Measurements from ENCODE around the gene TBATA. TPM values are rescaled to one million over a fixed set of nuclear protein-coding genes. Genes with fewer than 3 reads are reported as not detected.

The TBATA gene
- polyA plus RNA-seq, 3 donors: not detected

DNA sequence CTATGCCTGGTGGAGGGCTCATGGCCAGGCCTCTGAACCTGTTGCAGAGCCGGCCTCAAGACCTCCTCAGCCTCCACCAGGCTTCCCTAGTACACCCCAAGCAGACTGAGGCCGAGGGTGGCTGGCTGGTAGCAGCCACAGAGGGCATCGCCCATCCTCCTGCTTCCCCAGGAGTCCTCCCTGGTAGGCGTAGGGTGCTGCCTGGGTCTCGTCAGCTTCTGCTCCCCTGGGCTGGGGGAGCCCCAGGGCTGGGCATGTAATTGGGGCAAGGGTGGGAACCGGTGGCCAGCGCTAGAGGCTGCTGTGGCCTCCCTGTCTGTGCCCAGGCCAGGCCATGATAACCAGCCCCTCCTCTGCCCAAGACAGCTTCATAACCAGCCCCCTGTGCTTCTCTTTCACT lies 32.6 kb downstream of the TBATA start:
- peaks cover 5% of the 10 kb centered on the region for H3K4me1 Mint-ChIP-seq
- no peak overlapping the region for H3K4me3 ChIP-seq (replicated peaks in 1 of 3; ENCODE audit: low read depth in 2 of 3, low read length in 3 of 3)
- H3K27me3 Mint-ChIP-seq (ENCODE audit: low read depth in 3 of 3): peaks cover 0 to 6% (median 2%) of the 10 kb centered on the region in 3 donors
- no peaks in the 10 kb centered on the region for H3K27me3 ChIP-seq (ENCODE audit: control insufficient read depth in 2 of 2, insufficient read depth in 2 of 2, low read length in 2 of 2)
- intact Hi-C loops (cut with micrococcal nuclease): no loop called here
- 93% methylated on average over 3 of the region's 7 CpGs for WGBS (ENCODE audit: insufficient coverage)
- TF ChIP-seq, protein P1, sequence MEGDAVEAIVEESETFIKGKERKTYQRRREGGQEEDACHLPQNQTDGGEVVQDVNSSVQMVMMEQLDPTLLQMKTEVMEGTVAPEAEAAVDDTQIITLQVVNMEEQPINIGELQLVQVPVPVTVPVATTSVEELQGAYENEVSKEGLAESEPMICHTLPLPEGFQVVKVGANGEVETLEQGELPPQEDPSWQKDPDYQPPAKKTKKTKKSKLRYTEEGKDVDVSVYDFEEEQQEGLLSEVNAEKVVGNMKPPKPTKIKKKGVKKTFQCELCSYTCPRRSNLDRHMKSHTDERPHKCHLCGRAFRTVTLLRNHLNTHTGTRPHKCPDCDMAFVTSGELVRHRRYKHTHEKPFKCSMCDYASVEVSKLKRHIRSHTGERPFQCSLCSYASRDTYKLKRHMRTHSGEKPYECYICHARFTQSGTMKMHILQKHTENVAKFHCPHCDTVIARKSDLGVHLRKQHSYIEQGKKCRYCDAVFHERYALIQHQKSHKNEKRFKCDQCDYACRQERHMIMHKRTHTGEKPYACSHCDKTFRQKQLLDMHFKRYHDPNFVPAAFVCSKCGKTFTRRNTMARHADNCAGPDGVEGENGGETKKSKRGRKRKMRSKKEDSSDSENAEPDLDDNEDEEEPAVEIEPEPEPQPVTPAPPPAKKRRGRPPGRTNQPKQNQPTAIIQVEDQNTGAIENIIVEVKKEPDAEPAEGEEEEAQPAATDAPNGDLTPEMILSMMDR (IDR thresholded peaks at IDR 0.05): no peak
- no peaks in the 10 kb centered on the region for H3K36me3 ChIP-seq (replicated peaks in 1 of 2; ENCODE audit: control insufficient read depth in 1 of 2, insufficient read depth in 2 of 2, low read length in 2 of 2)
- no peak overlapping the region for H3K4me3 Mint-ChIP-seq
- DNase-seq: no peak
- H3K4me2 ChIP-seq (replicated peaks; ENCODE audit: extremely low read depth, low read length, poor library complexity, severe bottlenecking): peak overlapping the region; percentile 16
- H3K27ac ChIP-seq (ENCODE audit: low read depth in 1 of 2, low read length in 2 of 2): no peak overlapping the region
- H3K27ac Mint-ChIP-seq: no peak overlapping the region
- no peaks in the 10 kb centered on the region for H3K36me3 Mint-ChIP-seq
- H2AFZ ChIP-seq (ENCODE audit: insufficient read depth, low read depth, low read length, poor library complexity, severe bottlenecking): peak overlapping the region; percentile 41
- H3K4me1 ChIP-seq (ENCODE audit: control insufficient read depth in 1 of 2, insufficient read depth in 2 of 2, low read length in 2 of 2): peaks cover 0 to 8% of the 10 kb centered on the region in 2 donors
- H3K9ac ChIP-seq (ENCODE audit: insufficient read depth, low read length, poor library complexity, severe bottlenecking): peak overlapping the region; percentile 8
- peaks cover 0 to 2% (median 0%) of the 10 kb centered on the region in 7 donors for H3K9me3 Mint-ChIP-seq
- H3K79me2 ChIP-seq (ENCODE audit: insufficient read depth, low read length): no peaks in the 10 kb centered on the region
- H3K9me3 ChIP-seq (replicated peaks in 1 of 2; ENCODE audit: control insufficient read depth in 1 of 2, insufficient read depth in 1 of 2, low read length in 2 of 2): no peaks in the 10 kb centered on the region
- H4K20me1 ChIP-seq (ENCODE audit: insufficient read depth, low read length): no peaks in the 10 kb centered on the region

DNA sequence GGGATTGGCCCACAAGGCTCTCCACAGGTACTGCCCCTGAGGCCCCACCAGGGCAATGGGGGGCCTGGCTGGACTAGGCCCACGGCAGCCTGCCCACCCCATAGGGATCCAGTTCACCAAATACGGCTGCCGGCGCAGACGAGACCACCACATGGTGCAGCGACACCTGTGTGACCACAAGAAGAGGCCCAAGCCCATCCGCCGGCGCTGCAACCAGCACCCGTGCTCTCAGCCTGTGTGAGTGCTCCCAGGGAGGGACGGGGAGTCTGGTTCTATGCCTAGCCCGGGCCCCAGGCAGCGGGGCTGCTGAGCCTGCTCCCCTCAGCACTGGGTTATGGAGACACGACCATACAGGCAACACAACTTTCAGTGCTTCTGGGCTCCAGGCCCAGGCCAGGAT lies 33.2 kb downstream of the TBATA start:
- Histone ChIP-seq H3K36me3 (replicated peaks in 1 of 2; ENCODE audit: control insufficient read depth in 1 of 2, insufficient read depth in 2 of 2, low read length in 2 of 2) (no peaks in the 10 kb centered on the region), H3K4me2 (replicated peaks; ENCODE audit: extremely low read depth, low read length, poor library complexity, severe bottlenecking) (no peak overlapping the region), H4K20me1 (ENCODE audit: insufficient read depth, low read length) (no peaks in the 10 kb centered on the region), H3K4me1 (ENCODE audit: control insufficient read depth in 1 of 2, insufficient read depth in 2 of 2, low read length in 2 of 2) (peaks cover 0 to 8% of the 10 kb centered on the region in 2 donors), H3K9me3 (replicated peaks in 1 of 2; ENCODE audit: control insufficient read depth in 1 of 2, insufficient read depth in 1 of 2, low read length in 2 of 2) (no peaks in the 10 kb centered on the region), H3K4me3 (replicated peaks in 1 of 3; ENCODE audit: low read depth in 2 of 3, low read length in 3 of 3) (no peak overlapping the region), H3K79me2 (ENCODE audit: insufficient read depth, low read length) (no peaks in the 10 kb centered on the region), H3K27me3 (ENCODE audit: control insufficient read depth in 2 of 2, insufficient read depth in 2 of 2, low read length in 2 of 2) (no peaks in the 10 kb centered on the region), H3K27ac (ENCODE audit: low read depth in 1 of 2, low read length in 2 of 2) (no peak overlapping the region), H3K9ac (ENCODE audit: insufficient read depth, low read length, poor library complexity, severe bottlenecking) (no peak overlapping the region), H2AFZ (ENCODE audit: insufficient read depth, low read depth, low read length, poor library complexity, severe bottlenecking) (no peak overlapping the region)
- H3K27me3 Mint-ChIP-seq (ENCODE audit: low read depth in 3 of 3): peaks cover 0 to 6% (median 2%) of the 10 kb centered on the region in 3 donors
- intact Hi-C loops (cut with micrococcal nuclease): no loop called here
- TF ChIP-seq, protein P1 (IDR thresholded peaks at IDR 0.05): no peak
- H3K4me1 Mint-ChIP-seq: peaks cover 5% of the 10 kb centered on the region
- no peak overlapping the region for H3K4me3 Mint-ChIP-seq
- peaks cover 0 to 2% (median 0%) of the 10 kb centered on the region in 7 donors for H3K9me3 Mint-ChIP-seq
- DNase-seq: no peak
- no peaks in the 10 kb centered on the region for H3K36me3 Mint-ChIP-seq
- H3K27ac Mint-ChIP-seq: no peak overlapping the region
- 97% methylated on average over 14 of the region's 14 CpGs for WGBS (ENCODE audit: insufficient coverage)
